Gastrocnemius medialis (tissue), 4 donors: ENCODE measurements around the gene CRLF2. TPM values are rescaled to one million over a fixed set of nuclear protein-coding genes. Genes with fewer than 3 reads are reported as not detected.
"Not testable (repeated sequence)": the region's sequence is repeated elsewhere in the genome, so short reads cannot be mapped to it uniquely, and the experiment has no call there.

Experiments used
- ATAC-seq, 2 donors: fragments of 150-250 bp; one replicate each; pipeline ENCODE4 v1.9.1; 2016
- DNase-seq, 2 donors: peaks; one replicate each; pipeline ENCODE4 v3.0.0-alpha.2; 2019
- H3K27ac ChIP-seq, 4 donors: fragments of 200-600 bp; sonication (generic); 1 replicate in 1 of 4; 2 replicates in 3 of 4; pipeline ENCODE4 v1.5.1; 2016 to 2018; ENCODE audit warnings: mild to moderate bottlenecking in 2 of 4, moderate library complexity in 1 of 4
- H3K27me3 ChIP-seq, 3 donors: fragments of 200-600 bp; sonication (generic) in 2 of 3; 1 replicate in 1 of 3; 2 replicates in 2 of 3; pipeline versions ENCODE4 v1.5.1 to v1.6.0; 2016 to 2019; ENCODE audit warnings: mild to moderate bottlenecking in 1 of 3, moderate library complexity in 1 of 3
- H3K36me3 ChIP-seq, 2 donors: fragments of 200-600 bp; sonication (generic) in 1 of 2; one replicate each; pipeline ENCODE4 v1.5.1; 2017 to 2018
- H3K4me1 ChIP-seq, 2 donors: fragments of 200-600 bp; sonication (generic) in 1 of 2; one replicate each; pipeline ENCODE4 v1.5.1; 2016 to 2017; ENCODE audit warnings: mild to moderate bottlenecking in 2 of 2
- H3K4me3 ChIP-seq, 4 donors: fragments of 200-600 bp; sonication (generic) in 3 of 4; 1 replicate in 1 of 4; 2 replicates in 3 of 4; pipeline ENCODE4 v1.5.1; 2016 to 2019; ENCODE audit warnings: mild to moderate bottlenecking in 2 of 4
- H3K9me3 ChIP-seq, 3 donors: fragments of 200-600 bp; sonication (generic) in 2 of 3; 1 replicate in 1 of 3; 2 replicates in 2 of 3; pipeline ENCODE4 v1.5.1; 2016 to 2019
- CTCF ChIP-seq, 5 experiments: fragments of 450-650 bp in 3 of 5; fragments of 200-600 bp in 2 of 5; sonication (generic) in 2 of 5; IDR thresholded peaks in 4 of 5; conservative IDR thresholded peaks in 1 of 5; 1 replicate in 4 of 5; 2 replicates in 1 of 5; pipeline ENCODE4 v1.5.1; 2016 to 2019; ENCODE audit warnings: antibody characterized with exemption in 5 of 5, mild to moderate bottlenecking in 3 of 5, moderate library complexity in 3 of 5
- POLR2A ChIP-seq, 2 donors: fragments of 450-650 bp; IDR thresholded peaks; one replicate each; pipeline ENCODE4 v1.6.1; 2017; ENCODE audit warnings: antibody characterized with exemption in 2 of 2, mild to moderate bottlenecking in 2 of 2, moderate library complexity in 2 of 2
- in situ Hi-C, 4 donors: fragments of 200-750 bp; cut with MboI; loops; one replicate each; pipeline versions ENCODE4 v1.15.0 to v1.8.0; 2017; ENCODE audit warnings: low sequenced_read_pairs in 4 of 4
- intact Hi-C: fragments of 100-400 bp; cut with DNase I; formaldehyde crosslinking; loops from one replicate; pipeline ENCODE4 v1.15.1; 2023; ENCODE audit warnings: low total_unique reads
- total RNA-seq, 4 donors: library from RNA; depleted of rRNA; stranded (reverse); fragments of >200 nt; gene quantifications; one replicate each; pipeline versions ENCODE4 v1.1.0 to v1.2.3, GENCODE V29; 2016

Gene CRLF2
- total RNA-seq, 4 donors from 2014 or later: not detected

DNA sequence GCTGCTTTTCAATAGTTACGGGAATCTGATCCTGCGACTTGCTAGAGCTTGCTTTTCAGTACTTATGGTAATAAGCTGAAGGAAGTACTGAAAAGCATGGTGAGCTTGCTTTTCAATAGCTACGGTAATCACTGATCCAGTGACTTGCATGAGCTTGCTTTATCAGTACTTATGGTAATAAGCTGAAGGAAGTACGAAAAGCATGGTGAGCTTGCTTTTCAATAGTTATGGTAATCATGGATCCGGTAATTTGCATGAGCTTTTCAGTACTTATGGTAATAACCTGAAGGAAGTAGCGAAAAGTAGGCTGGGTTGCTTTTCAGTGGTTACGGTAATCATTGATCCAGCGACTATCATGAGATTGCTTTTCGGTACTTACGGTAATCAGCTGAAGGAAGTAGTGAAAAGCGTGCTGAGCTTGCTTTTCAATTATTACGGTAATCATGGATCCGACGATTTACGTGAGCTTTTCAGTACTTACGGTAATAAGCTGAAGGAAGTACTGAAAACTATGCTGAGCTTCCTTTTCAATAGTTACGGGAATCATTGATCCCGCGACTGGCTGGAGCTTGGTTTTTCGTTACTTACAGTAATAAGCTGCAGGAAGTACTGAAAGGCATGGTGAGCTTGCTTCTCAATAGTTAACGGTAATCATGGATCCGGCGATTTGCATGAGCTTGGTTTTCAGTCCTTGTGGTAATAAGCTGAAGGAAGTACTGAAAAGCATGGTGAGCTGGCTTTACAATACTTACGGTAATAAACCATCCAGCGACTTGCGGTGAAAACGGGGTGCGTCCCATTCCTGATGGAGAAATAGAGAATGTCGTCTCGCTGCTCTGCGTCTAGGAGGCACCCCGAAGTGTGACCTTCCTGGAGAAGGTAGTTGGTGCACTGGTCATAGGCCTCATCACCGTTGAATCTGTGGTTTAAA, 6.5 kb downstream of the CRLF2 start:
- Histone ChIP-seq H3K9me3 (no peaks in the 10 kb centered on the region), H3K4me3 (peak overlapping the region; percentile 13 to 40 (median 20)), H3K27ac (no peak overlapping the region), H3K4me1 (no peaks in the 10 kb centered on the region), H3K36me3 (no peaks in the 10 kb centered on the region), H3K27me3 (peaks cover 0 to 9% (median 0%) of the 10 kb centered on the region in 3 donors)
- DNase-seq: no peak
- ATAC-seq: peak; percentile 41 to 47
- in situ Hi-C loops (no loop called here), intact Hi-C loops (no loop called here)
- TF ChIP-seq POLR2A (IDR thresholded peaks at IDR 0.05): no peak
- TF ChIP-seq CTCF (IDR thresholded peaks at IDR 0.05 in 4 of 5, conservative IDR thresholded peaks at IDR 0.05 in 1 of 5): no peak

GRCh38 chrX:1202251-1202650, 10.2 kb downstream of the CRLF2 start:
- TF ChIP-seq CTCF (IDR thresholded peaks at IDR 0.05 in 4 of 5, conservative IDR thresholded peaks at IDR 0.05 in 1 of 5): no peak
- TF ChIP-seq POLR2A (IDR thresholded peaks at IDR 0.05): no peak
- no peak for ATAC-seq
- in situ Hi-C loops: no loop called here
- Histone ChIP-seq H3K36me3 (no peaks in the 10 kb centered on the region), H3K27ac (no peak overlapping the region), H3K9me3 (no peaks in the 10 kb centered on the region), H3K4me1 (no peaks in the 10 kb centered on the region), H3K27me3 (peaks cover 0 to 9% (median 0%) of the 10 kb centered on the region in 3 donors), H3K4me3 (no peak overlapping the region)
- intact Hi-C loops: no loop called here
- DNase-seq: no peak

DNA sequence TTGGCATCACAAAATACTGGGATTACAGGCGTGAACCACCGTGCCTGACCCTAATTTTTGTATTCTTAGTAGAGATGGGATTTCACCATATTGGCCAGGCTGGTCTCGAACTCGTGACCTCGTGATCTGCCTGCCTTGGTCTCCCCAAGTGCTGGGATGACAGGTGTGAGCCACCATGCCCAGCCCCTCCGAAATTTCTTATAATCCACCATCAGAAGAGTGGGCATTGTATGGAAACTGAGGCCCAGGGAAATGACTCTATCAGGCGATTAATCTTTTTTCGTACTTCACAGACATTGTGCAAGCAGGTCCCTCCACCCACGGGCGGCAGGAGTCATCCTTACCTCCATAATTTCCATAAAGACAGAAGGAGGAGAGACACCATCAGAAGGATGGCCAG, 16.0 kb downstream of the CRLF2 start:
- Histone ChIP-seq H3K4me3 (no peak overlapping the region), H3K27ac (no peak overlapping the region), H3K9me3 (no peaks in the 10 kb centered on the region), H3K27me3 (no peaks in the 10 kb centered on the region), H3K4me1 (no peaks in the 10 kb centered on the region), H3K36me3 (no peaks in the 10 kb centered on the region)
- ATAC-seq (no peak), DNase-seq (no peak)
- TF ChIP-seq POLR2A (IDR thresholded peaks at IDR 0.05) (no peak), CTCF (IDR thresholded peaks at IDR 0.05 in 4 of 5, conservative IDR thresholded peaks at IDR 0.05 in 1 of 5) (no peak)
- intact Hi-C loops (no loop called here), in situ Hi-C loops (no loop called here)

DNA sequence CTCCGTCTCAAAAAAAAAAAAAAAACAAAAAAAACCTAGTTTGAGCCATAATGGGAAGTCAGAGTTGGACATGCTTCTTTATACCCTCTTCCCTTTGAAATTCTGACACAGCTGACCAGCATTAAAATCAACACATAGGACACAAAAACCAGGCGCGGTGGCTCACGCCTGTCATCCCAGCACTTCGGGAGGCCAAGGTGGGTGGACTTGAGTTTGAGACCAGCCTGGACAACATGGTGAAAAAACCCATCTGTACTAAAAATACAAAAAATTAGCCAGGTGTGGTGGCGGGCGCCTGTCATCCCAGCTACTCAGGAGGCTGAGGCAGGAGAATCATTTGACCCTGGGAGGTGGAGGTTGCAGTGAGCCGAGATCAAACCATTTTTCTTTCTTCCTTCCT, 20.3 kb downstream of the CRLF2 start:
- H3K9me3 ChIP-seq, H3K36me3 ChIP-seq, H3K4me1 ChIP-seq, H3K27me3 ChIP-seq, H3K27ac ChIP-seq, ATAC-seq, DNase-seq, in situ Hi-C loops, H3K4me3 ChIP-seq, intact Hi-C loops: not testable (repeated sequence)

DNA sequence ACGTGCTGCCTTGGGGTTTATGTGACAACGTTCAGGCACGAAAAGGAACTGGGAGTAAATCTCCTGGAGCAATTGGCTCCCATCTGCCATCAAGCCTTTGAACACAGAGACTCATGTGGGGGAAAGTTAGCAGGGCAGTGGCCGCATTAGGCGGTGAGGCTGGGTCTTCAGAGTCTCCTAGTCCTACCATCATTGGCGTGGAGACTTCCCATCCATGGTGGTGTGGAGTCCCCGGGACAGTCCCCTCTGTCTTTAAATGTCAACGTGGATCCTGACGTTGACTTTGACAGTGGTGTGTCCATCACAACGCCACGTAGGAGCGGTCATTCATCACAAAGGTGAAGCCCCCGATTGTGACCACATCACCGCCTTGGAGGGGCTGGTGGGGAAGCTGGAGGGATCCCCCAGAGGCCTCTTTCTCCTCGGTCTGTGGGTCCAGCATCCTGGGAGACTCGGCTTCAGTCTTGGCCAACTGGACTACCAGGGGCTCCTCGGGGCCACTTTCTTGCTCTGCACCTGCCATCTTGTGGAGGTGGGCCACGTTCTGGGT, 21.8 kb downstream of the CRLF2 start:
- DNase-seq (no peak), ATAC-seq (no peak)
- H3K4me1 ChIP-seq: no peaks in the 10 kb centered on the region
- H3K9me3 ChIP-seq: no peaks in the 10 kb centered on the region
- in situ Hi-C loops (no loop called here), intact Hi-C loops (no loop called here)
- no peaks in the 10 kb centered on the region for H3K27me3 ChIP-seq
- TF ChIP-seq CTCF (IDR thresholded peaks at IDR 0.05 in 4 of 5, conservative IDR thresholded peaks at IDR 0.05 in 1 of 5): no peak
- no peak for TF ChIP-seq POLR2A (IDR thresholded peaks at IDR 0.05)
- no peak overlapping the region for H3K4me3 ChIP-seq
- no peak overlapping the region for H3K27ac ChIP-seq
- H3K36me3 ChIP-seq: no peaks in the 10 kb centered on the region
